ENCODE measurements around the gene KLHL25. TPM values are rescaled to one million over a fixed set of nuclear protein-coding genes. Genes with fewer than 3 reads are reported as not detected.

KLHL25 gene
- total and polyA plus RNA-seq, 2 of the 13 experiments (the other 11 are each of a cell fraction or from before 2014, with no cell fraction given), result 3.7 to 8.2 TPM

DNA sequence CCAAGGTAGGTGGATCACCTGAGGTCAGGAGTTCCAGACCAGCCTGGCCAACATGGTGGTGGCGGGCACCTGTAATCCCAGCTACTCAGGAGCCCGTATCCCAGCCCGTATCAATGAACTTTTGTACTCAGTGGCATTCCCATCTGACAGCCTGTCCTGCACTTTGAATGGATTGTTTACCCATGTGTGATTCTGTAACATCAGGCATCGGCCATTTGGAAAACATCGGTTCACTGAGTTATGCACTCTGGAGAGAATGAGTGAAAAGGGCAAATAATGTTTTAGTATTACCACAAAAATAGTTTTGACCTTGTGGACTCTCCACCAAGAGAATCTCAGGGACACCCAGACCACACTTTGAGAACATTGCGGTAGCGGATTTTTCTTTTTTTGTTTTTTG is 13.6 kb downstream of the KLHL25 start (continued):
- TF ChIP-seq, protein P1, sequence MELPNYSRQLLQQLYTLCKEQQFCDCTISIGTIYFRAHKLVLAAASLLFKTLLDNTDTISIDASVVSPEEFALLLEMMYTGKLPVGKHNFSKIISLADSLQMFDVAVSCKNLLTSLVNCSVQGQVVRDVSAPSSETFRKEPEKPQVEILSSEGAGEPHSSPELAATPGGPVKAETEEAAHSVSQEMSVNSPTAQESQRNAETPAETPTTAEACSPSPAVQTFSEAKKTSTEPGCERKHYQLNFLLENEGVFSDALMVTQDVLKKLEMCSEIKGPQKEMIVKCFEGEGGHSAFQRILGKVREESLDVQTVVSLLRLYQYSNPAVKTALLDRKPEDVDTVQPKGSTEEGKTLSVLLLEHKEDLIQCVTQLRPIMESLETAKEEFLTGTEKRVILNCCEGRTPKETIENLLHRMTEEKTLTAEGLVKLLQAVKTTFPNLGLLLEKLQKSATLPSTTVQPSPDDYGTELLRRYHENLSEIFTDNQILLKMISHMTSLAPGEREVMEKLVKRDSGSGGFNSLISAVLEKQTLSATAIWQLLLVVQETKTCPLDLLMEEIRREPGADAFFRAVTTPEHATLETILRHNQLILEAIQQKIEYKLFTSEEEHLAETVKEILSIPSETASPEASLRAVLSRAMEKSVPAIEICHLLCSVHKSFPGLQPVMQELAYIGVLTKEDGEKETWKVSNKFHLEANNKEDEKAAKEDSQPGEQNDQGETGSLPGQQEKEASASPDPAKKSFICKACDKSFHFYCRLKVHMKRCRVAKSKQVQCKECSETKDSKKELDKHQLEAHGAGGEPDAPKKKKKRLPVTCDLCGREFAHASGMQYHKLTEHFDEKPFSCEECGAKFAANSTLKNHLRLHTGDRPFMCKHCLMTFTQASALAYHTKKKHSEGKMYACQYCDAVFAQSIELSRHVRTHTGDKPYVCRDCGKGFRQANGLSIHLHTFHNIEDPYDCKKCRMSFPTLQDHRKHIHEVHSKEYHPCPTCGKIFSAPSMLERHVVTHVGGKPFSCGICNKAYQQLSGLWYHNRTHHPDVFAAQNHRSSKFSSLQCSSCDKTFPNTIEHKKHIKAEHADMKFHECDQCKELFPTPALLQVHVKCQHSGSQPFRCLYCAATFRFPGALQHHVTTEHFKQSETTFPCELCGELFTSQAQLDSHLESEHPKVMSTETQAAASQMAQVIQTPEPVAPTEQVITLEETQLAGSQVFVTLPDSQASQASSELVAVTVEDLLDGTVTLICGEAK (IDR thresholded peaks at IDR 0.05), result no peak
- TF ChIP-seq, protein P1 (CRISPR knock-in tag; IDR thresholded peaks at IDR 0.05), result no peak
- TF ChIP-seq ZEB1 (IDR thresholded peaks at IDR 0.05; ENCODE audit: insufficient replicate concordance, low read depth) (peak; percentile 35), ZNF780A (CRISPR knock-in tag; IDR thresholded peaks at IDR 0.05) (no peak), KMT2A (CRISPR knock-in tag; IDR thresholded peaks at IDR 0.05) (peak; percentile 38; the same call in 1 of the 2 replicates), NFYC (CRISPR knock-in tag; IDR thresholded peaks at IDR 0.05) (no peak), SETDB1 (CRISPR knock-in tag; IDR thresholded peaks at IDR 0.05; ENCODE audit: borderline replicate concordance) (no peak), LCORL (IDR thresholded peaks at IDR 0.05) (no peak), LCORL (CRISPR knock-in tag; IDR thresholded peaks at IDR 0.05) (peak; percentile 83), ZKSCAN1 (IDR thresholded peaks at IDR 0.05; ENCODE audit: low read length) (no peak), ZNF777 (CRISPR knock-in tag; IDR thresholded peaks at IDR 0.05) (no peak), CHD4 (IDR thresholded peaks at IDR 0.05; ENCODE audit: borderline replicate concordance, low read length) (no peak), CHD2 (IDR thresholded peaks at IDR 0.05; ENCODE audit: low read depth, low read length) (no peak), STAT5B (CRISPR knock-in tag; IDR thresholded peaks at IDR 0.05) (no peak), ZNF24 (IDR thresholded peaks at IDR 0.05) (no peak)
- TF ChIP-seq, protein P2, sequence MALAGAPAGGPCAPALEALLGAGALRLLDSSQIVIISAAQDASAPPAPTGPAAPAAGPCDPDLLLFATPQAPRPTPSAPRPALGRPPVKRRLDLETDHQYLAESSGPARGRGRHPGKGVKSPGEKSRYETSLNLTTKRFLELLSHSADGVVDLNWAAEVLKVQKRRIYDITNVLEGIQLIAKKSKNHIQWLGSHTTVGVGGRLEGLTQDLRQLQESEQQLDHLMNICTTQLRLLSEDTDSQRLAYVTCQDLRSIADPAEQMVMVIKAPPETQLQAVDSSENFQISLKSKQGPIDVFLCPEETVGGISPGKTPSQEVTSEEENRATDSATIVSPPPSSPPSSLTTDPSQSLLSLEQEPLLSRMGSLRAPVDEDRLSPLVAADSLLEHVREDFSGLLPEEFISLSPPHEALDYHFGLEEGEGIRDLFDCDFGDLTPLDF (CRISPR knock-in tag; IDR thresholded peaks at IDR 0.05), result no peak
- TF ChIP-seq, protein P3, sequence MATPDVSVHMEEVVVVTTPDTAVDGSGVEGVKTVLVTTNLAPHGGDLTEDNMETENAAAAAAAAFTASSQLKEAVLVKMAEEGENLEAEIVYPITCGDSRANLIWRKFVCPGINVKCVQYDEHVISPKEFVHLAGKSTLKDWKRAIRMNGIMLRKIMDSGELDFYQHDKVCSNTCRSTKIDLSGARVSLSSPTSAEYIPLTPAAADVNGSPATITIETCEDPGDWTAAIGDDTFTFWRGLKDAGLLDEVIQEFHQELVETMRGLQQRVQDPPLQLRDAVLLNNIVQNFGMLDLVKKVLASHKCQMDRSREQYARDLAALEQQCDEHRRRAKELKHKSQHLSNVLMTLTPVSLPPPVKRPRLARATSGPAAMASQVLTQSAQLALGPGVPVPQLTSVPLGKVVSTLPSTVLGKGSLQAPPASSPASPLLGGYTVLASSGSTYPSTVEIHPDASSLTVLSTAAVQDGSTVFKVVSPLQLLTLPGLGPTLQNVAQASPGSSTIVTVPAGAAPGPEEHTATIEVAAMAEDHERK (CRISPR knock-in tag; IDR thresholded peaks at IDR 0.05; ENCODE audit: low read depth), result no peak
- TF ChIP-seq, protein P4, sequence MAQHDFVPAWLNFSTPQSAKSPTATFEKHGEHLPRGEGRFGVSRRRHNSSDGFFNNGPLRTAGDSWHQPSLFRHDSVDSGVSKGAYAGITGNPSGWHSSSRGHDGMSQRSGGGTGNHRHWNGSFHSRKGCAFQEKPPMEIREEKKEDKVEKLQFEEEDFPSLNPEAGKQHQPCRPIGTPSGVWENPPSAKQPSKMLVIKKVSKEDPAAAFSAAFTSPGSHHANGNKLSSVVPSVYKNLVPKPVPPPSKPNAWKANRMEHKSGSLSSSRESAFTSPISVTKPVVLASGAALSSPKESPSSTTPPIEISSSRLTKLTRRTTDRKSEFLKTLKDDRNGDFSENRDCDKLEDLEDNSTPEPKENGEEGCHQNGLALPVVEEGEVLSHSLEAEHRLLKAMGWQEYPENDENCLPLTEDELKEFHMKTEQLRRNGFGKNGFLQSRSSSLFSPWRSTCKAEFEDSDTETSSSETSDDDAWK (CRISPR knock-in tag; IDR thresholded peaks at IDR 0.05), result no peak
- TF ChIP-seq, protein P5, sequence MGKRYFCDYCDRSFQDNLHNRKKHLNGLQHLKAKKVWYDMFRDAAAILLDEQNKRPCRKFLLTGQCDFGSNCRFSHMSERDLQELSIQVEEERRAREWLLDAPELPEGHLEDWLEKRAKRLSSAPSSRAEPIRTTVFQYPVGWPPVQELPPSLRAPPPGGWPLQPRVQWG (CRISPR knock-in tag; IDR thresholded peaks at IDR 0.05; ENCODE audit: borderline replicate concordance, low read depth), result no peak

All from HepG2 (cell line).